GM21786 (cell line): ENCODE measurements around the gene RPS6KC1.
"Not testable (repeated sequence)": the region's sequence is repeated elsewhere in the genome, so short reads cannot be mapped to it uniquely, and the experiment has no call there.

Experiments used
- ATAC-seq: cut with Tn5 transposase; IDR thresholded peaks from one replicate; pipeline ENCODE4 v1.9.1; 2021; ENCODE audit not compliant: unreplicated experiment

The RPS6KC1 gene

DNA sequence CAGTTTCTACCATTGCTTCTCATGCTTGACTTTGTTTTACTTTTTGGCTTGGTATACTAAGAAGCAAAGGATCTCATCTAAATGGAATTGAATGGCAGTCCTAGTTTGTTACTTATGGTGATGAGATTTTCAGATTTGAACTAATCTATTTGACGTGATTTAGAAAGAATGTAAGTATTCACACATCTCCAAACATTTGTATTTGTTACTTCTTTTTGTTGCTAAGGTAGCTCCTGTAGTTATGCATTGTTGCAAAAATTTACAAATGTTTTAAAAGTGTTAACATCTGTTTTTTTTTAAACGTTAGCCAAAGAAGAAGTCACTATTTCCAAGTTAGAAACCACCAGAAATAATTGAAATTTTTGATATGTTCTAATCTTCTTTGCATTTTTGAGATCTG lies 222.5 kb downstream of the RPS6KC1 start:
- ATAC-seq: no peak

DNA sequence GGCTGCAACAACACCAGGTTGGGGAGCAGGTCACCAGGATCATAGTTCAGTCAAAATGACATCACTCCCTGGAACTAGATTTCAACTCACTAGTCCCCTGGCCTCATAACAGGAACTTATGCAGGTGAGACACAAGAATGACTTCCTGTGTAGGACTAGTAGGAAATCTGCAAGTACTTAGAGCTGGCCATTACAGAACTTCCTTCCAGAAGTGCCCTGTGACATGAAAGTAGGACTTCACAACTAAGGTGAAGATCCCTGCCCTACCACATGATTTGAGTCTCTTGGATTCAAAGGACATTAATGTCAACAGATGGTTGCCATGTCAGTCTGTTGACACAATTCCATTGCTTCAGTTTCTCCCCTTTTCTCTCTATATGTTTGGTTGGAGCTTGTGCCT lies 223.1 kb downstream of the RPS6KC1 start:
- peak; percentile 63 for ATAC-seq

DNA sequence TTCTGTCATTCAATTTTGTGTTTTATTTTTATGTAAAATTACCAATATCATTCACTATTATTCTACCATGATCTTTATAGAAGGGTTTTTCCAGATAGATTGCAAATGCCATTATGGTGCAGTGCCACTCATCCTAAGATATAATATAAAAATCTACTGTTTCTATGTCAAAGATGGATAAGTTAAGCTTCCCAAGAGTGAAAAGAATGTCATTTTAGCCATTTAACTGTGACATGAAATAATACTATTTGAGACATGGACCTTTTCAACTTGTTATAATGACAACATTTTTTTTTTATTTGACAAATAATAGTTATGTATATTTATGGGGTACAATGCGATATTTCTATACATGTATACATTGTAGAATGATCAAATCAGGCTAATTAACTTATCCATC lies 224.3 kb downstream of the RPS6KC1 start:
- ATAC-seq: no peak

DNA sequence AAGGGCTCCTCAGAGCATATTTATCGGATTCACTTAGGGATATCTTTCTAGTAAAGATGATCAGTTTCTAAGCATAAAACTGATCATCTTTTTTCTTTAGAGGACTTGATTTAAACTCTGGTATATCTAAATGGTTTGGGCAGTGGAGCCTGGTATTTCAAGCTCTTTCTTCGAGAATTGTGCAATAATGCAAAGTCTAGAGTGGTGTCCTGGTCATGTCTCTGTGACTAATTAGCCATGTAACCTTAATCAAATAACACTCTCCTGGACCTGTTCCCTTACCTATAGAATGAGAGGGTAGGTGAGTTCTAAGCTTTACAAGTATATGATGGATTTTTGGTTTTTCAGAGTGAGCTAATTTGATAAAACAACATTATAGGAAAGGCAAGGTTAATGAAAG lies 225.2 kb downstream of the RPS6KC1 start:
- ATAC-seq: no peak

DNA sequence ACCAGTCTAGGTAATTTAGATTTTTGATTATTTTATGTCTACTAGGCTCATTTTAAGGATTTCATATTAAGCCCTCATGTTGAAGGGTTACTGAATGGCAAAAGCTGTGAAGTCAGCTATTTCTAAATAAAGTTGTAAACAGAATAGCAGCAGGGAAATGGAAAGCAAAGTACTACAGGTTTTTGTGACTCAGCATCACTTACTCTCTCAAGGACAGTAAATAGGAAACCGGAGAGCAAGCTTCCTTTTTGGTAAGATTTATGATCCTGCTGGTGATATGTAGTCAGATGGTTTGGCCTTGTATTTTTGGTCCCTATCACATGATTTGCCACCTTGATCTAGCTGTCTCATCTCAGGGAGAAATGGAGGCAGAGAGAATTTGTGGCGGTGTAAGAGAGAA lies 226.0 kb downstream of the RPS6KC1 start:
- no peak for ATAC-seq

DNA sequence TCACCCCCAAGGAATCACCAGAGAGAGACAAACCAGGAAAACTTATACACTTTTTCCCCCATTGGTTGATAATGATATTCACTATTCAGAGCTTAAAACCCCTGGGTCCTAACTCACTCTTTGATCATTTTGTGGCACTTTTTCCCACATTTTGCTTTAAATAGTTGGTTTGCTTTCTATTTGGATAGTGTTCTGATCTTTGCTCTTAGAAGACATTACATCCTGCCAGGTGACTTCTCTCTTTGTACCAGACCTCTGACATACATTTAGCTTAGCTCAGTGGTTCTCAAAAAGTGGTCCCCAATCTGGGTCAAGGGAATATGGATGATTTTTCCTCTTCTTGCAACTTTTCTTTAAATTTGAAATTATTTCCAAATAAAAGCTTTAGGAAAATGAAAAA lies 228.4 kb downstream of the RPS6KC1 start:
- no peak for ATAC-seq

DNA sequence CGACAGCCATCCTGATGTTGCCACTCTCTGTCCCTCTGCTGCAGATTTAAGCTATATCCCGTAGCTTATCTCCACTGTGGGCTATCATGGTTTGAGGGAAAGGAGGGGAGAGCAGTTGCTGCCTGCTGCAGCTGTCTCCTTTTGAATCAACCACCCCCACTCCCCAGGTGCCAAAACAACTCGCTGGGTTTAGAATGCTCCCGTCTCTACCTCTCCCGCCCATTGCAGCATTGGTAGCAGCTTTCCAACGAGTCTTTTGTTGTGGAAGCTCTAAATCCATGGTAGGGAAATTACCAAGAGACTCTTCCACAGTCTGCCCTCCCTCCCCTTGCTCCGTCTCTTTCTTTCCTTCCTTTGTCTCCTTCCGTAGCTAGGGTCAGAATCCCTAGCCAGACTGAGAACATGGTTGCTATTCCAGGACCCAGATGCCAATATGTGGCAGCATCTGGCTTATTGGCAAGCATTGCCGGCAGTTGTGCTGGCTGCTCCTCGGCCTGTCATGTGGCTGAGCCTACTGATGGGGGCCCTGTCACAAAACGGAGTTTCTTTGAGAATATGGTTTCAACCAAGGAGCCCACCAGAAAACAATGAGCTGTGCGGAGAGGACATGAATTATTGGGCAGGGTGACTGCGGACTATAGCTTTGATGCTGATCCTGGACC lies 230.7 kb downstream of the RPS6KC1 start:
- no peak for ATAC-seq

DNA sequence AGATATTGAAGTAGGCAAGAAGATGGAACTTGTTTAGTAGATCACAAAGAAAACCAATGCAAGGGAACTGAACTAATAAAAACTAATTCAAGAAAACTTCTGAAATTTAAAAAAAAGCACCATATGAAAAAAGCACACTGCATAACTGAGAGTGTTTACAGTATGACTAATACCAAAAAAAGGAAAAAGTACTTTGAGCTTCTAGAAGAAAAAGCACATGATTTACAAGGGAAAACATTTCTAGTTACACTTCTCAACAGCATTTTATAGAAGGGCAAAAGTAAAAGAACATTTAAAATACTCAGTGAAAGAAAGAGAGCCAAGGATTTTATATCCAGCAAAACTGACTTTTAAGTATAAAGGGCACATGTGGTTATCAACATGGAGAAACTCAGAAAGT lies 233.6 kb downstream of the RPS6KC1 start:
- ATAC-seq: no peak

DNA sequence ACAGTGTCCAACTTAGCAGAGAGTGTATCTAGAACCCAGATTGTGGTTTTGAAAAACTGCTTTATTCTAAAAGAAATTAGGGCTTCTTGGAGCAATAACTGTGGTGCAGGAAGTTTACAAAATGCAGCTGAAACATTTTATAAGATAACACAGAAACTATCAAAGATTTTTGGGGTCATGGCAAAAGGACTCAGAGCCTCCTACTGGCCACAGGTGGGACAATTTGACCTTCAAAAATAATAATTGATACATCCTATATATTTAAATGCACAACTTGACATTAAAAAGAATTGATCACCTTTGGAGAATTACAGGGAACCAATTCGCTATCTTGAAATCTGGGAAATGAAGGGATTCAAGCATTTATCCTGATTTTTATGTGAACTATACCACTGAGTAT lies 235.2 kb downstream of the RPS6KC1 start:
- ATAC-seq: no peak

DNA sequence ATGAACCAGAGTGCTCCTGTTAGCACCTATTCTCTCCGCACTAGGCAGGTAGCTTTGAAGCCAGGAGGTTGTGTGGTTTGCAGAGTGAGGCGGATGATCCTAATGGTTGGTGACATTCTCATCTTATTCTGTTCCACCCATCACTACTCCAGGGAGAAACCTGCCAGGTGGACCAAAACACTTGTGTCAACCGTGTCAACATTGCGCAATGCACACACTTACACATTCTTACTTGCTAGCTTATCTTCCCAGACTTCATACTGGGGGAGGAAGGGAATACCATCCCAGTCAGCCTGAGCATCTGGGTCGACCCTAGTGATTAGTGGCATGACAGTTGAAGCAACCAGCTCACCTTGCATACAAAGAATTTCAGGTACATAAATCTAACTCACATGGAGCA lies 236.9 kb downstream of the RPS6KC1 start:
- ATAC-seq: no peak

DNA sequence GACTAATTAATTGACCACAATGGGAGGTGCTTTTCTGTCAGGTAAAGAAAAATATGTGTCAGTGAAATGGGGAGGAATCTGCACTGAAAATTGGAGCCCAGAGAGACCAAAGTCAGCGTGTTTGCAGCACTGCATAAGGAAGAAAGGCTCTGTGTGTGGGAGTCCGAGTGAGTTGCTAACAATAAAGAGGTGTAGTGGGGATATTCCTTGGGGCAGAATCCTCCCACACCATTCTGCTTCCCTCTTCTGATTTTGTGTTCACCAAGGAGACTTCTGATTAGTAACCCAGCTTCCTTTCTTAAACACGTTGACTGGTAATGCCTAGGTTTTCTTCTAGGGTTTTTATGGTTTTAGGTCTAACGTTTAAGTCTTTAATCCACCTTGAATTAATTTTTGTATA lies 240.5 kb downstream of the RPS6KC1 start:
- ATAC-seq: no peak

DNA sequence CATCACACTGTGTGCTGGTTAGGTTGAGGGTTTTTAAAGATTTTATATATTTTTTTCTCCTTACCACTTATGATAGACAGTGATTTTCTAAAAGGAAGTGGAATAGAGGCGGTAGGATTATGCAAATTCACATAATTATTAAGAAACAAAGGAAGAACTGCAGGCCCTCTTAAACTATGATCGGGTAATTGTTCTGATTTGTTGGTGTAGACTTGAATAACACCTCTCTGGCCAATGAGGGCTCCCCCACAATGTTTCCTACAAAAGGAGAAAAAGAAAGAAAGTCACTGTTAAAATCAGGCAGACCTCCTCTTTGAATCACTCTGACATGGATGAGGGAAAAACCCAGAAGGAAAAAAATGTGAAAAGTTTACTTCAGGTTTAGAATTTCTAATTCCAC lies 241.6 kb downstream of the RPS6KC1 start:
- ATAC-seq: no peak

DNA sequence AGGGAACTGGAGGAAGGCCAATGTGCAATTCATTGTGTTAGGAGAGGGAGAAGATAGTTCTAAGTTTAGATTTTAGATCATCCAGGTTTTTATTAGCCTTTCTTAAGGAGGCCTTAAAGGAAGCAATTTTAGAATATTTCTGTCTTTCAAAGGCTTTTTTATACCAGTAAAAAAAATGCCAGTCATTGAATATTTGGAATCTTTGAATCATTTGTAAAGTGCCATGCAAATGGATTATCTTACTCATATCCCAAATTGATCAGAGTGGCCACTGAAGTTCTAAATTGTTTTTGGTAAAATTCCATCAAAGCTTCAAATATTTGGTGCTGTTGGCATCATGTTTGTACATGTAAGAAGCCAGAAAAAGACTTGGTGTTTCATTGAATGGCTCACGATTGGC lies 244.8 kb downstream of the RPS6KC1 start:
- no peak for ATAC-seq

DNA sequence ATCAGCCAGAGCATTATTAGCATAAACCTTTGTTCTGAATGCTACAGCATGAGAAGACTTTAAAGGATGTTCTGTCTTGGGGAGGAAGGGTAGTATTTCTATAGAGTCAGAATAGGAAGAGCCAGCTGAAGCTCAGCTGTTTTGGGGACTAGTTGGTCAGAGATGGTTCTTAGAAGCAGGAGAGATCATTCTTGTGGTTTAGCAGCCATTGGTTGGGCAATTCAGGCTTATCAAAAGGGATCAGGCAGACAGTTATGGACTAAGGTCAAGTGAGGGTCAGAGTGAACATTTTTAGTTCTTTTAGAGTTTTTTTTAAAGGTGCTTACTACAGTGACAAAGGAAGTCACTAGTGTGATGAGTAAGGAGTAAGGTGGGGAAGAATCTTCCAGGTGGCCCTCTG lies 245.5 kb downstream of the RPS6KC1 start:
- ATAC-seq: no peak

DNA sequence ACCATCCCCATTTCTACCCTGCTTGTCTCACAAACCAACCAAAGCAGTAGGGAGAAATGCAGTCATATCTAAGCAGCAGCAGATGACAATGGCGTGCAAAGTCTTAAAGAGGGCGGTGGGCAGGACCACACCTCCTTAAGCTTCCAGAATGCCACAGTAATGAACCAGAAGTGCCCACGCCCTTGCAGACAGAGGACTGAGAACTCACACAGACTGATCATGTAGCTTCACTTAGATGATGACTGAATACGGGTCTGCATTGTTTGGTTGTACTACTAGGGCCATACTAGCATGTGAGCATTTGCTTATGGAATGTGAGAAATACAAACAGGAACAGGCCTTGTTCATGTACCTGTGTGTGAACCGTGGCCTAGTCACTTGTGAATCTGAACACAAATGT lies 246.0 kb downstream of the RPS6KC1 start:
- ATAC-seq: no peak

DNA sequence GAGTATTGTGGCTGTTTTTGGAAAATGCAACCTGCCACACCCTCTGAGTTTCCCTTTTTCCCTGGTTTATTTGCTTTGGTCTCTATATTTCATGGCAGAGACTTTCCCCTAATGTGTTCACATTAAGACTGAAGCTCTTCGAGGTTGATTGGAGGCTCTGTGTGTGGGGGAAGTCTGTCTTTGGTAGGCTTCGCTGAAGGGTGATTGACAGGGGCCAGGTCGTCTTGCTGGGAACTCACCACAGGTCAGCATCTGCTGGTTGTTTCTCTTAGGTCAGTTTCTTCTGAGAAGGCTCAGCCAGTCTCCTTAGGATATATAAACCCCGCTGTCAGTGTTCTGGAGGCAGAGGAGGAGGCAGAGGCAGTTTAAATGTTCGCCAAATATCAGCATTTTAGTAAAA lies 249.4 kb downstream of the RPS6KC1 start:
- ATAC-seq: no peak

DNA sequence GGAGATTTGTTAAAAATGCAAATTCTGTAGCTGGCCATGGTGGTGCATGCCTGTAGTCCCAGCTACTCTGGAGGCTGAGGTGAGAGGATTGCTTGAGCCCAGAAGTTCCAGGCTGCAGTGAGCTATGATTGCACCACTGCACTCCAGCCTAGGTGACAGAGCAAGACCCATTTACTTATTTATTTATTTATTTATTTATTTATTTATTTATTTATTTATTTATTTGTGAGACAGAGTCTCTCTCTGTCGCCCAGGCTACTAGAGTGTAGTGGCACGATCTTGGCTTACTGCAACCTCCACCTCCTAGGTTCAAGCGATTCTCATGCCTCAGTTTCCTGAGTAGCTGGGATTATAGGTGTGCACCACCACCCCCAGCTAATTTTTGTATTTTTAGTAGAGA lies 250.5 kb downstream of the RPS6KC1 start:
- not testable (repeated sequence) for ATAC-seq

DNA sequence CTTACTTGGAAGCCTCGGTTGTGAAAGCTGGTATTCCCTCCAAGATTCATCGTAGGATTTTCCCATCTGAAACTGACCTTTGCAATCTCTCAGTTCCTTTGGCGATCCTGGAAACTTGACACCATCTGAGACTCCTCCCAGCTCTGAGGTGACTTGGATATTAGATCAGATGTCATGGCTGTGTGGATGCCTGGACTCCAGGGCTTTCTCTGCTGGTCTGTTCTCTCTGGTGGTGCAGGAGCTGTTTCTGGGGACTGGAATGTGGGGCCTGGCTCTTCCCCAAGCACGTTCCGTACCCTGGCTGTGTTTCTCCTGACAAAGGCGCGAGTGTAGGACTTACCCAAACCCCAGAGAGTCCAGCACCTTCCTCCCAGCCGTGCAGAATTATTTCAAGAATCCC lies 252.2 kb downstream of the RPS6KC1 start:
- no peak for ATAC-seq

DNA sequence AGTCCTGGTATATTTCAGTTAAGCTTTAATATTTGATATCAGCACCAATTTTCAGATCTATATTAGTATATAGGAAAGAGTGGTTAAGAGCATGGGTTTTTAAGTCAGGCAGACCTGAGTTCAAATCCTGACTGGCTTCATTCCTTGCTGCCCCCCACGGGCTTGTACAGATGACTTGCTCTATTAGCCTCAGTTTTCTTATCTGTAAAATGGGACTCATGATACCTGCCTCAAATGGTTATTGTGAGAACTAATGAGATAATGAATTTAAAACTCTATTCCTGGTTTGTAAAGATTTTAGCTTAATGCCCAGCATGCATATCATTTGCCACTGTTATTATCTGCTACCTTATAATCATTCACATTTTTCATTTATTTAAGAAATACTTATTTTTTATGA lies 264.5 kb downstream of the RPS6KC1 start:
- no peak for ATAC-seq

DNA sequence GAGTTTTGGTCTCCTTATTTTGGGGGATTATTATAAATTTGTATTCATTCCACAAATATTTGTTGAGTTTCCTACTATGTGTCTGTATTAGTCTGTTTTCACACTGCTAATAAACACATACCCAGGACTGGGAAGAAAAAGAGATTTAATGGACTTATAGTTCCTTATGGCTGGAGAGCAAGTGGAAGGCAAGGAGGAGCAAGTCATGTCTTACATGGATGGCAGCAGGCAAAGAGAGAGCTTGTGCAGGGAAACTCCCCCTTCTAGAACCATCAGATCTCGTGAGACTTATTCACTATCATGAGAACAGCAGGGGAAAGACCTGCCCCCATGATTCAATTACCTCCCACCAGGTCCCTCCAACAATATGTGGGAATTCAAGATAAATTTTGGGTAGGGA lies 267.4 kb downstream of the RPS6KC1 start:
- ATAC-seq: not testable (repeated sequence)

DNA sequence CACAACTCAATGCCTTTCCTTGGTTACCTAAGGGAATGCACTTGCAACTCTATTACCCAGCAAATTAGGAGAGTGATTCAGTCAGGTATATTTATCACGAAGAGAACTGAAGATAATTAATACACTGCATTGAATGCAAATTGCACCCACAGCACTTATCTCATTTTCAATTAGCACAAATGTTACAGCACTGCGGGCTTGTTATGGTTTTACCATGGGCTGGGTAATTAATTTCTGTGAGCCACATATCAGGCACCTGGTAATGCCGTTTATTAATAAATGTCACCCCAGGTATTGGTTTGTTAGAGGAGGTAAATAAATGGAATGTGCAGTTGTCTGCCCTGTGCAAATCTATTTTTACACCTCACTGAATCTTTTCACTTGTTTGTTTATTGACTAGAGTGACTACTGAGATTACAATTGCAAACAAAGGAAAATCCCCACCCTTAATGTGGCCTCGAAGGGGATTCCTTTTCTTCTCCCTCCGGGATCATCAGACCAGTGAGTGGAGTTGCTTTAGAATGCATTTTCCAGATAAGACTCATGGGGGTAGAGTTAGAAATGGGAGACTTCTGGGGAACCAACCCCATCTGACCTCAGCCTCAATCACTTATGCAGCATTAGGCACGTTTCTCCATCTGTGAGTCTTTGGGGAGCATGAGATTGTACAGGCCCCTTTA lies 269.3 kb downstream of the RPS6KC1 start:
- no peak for ATAC-seq
